ENCODE measurements around the gene ZYG11A.
A peak's percentile ranks its signal among the peaks of the same experiment; 100 is the strongest.

GRCh38 chr1:52842643-52843310 lies at the start of gene ZYG11A:
- TF ChIP-seq RXRA (IDR thresholded peaks at IDR 0.05; ENCODE audit: insufficient read depth, low read depth, low read length) (no peak), SP1 (IDR thresholded peaks at IDR 0.05; ENCODE audit: low read depth, low read length) (no peak), KDM1A (IDR thresholded peaks at IDR 0.05; ENCODE audit: borderline replicate concordance, low read length) (0 out of 2 replicates have a peak, but pooled peaks have one; percentile 11), ZNF274 (IDR thresholded peaks at IDR 0.05; ENCODE audit: borderline replicate concordance, extremely low read depth, low read length) (no peak), CTCF (IDR thresholded peaks at IDR 0.05; ENCODE audit: control extremely low read depth in 1 of 3, insufficient read depth in 1 of 3, low read depth in 1 of 3, low read length in 3 of 3) (peak in 1 of 3 experiments; percentile 11; a peak in 1 of 4 replicates), YY1 (IDR thresholded peaks at IDR 0.05; ENCODE audit: low read depth, low read length) (no peak), TEAD4 (IDR thresholded peaks at IDR 0.05; ENCODE audit: low read depth, low read length) (no peak), TCF12 (IDR thresholded peaks at IDR 0.05; ENCODE audit: low read depth, low read length) (no peak)
- TF ChIP-seq, protein P1, sequence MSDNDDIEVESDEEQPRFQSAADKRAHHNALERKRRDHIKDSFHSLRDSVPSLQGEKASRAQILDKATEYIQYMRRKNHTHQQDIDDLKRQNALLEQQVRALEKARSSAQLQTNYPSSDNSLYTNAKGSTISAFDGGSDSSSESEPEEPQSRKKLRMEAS (IDR thresholded peaks at IDR 0.05) = peak; percentile 97
- TF ChIP-seq, protein P2, sequence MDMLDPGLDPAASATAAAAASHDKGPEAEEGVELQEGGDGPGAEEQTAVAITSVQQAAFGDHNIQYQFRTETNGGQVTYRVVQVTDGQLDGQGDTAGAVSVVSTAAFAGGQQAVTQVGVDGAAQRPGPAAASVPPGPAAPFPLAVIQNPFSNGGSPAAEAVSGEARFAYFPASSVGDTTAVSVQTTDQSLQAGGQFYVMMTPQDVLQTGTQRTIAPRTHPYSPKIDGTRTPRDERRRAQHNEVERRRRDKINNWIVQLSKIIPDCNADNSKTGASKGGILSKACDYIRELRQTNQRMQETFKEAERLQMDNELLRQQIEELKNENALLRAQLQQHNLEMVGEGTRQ (IDR thresholded peaks at IDR 0.05; ENCODE audit: low read length) = no peak
